IMR-90 (cell line): ENCODE results near the gene P3H1. TPM values are rescaled to one million over a fixed set of nuclear protein-coding genes. Genes with fewer than 3 reads are reported as not detected.

ENCODE experiments used
- ATAC-seq: fragments of 200-7000 bp; cut with Tn5 transposase; 2 replicates; pipeline ENCODE4 v1.9.1; 2020; ENCODE audit warnings: low read depth, mild to moderate bottlenecking, moderate library complexity
- BruUV-seq: library from RNA; stranded (reverse); fragments of 400-500 nt; replicated peaks from 2 replicates; lab custom pipeline; 2021; lab: Mats Ljungman, UMichigan
- CTCF ChIA-PET: fragments of 300-600 bp; formaldehyde crosslinking; extraction: SDS; loops from one replicate; lab custom pipeline; 2021; ENCODE audit warnings: antibody characterized with exemption; lab: Yijun Ruan, JAX
- POLR2A ChIA-PET: fragments of 300-600 bp; sonication (Branson Sonifier 250); formaldehyde crosslinking; loops from one replicate; lab custom pipeline; 2022; ENCODE audit warnings: antibody characterized with exemption; ENCODE audit not compliant: unreplicated experiment; lab: Charles Lee
- DNase-seq: peaks from one replicate; pipeline ENCODE4 v3.0.0; 2013
- H2AFZ ChIP-seq: replicated peaks from 2 replicates; pipeline ENCODE3; 2013; ENCODE audit warnings: low read length, mild to moderate bottlenecking; ENCODE audit not compliant: poor library complexity
- H2AK5ac ChIP-seq: 2 replicates; pipeline ENCODE4 v1.6.1; 2013; ENCODE audit warnings: low read depth, low read length, inconsistent platforms
- H2AK9ac ChIP-seq: replicated peaks from 2 replicates; pipeline ENCODE3; 2013; ENCODE audit warnings: mild to moderate bottlenecking, low read depth, low read length, moderate library complexity; ENCODE audit not compliant: poor library complexity
- H2BK120ac ChIP-seq: 2 replicates; pipeline ENCODE4 v1.6.1; 2013; ENCODE audit warnings: low read depth, low read length, inconsistent platforms
- H2BK15ac ChIP-seq: 3 replicates; pipeline ENCODE4 v1.6.1; 2013; ENCODE audit warnings: low read depth, low read length, inconsistent platforms
- H2BK20ac ChIP-seq: 2 replicates; pipeline ENCODE4 v1.6.1; 2013; ENCODE audit warnings: low read depth, mild to moderate bottlenecking, inconsistent platforms, low read length, moderate library complexity
- H2BK5ac ChIP-seq: 2 replicates; pipeline ENCODE4 v1.6.1; 2013; ENCODE audit warnings: mild to moderate bottlenecking, low read depth, low read length, inconsistent platforms; ENCODE audit not compliant: poor library complexity, severe bottlenecking
- H3K14ac ChIP-seq: replicated peaks from 2 replicates; pipeline ENCODE4 v1.6.1; 2013; ENCODE audit warnings: low read depth, low read length, inconsistent platforms
- H3K18ac ChIP-seq: 2 replicates; pipeline ENCODE4 v1.6.1; 2013; ENCODE audit warnings: low read depth, low read length, control low read depth
- H3K23ac ChIP-seq: 2 replicates; pipeline ENCODE4 v1.6.1; 2013; ENCODE audit warnings: low read depth, low read length, inconsistent platforms
- H3K27ac ChIP-seq: 2 replicates; pipeline ENCODE4 v1.5.1; 2013; ENCODE audit warnings: mild to moderate bottlenecking, control low read depth, low read length; ENCODE audit not compliant: insufficient read depth
- H3K27me3 ChIP-seq: 2 replicates; pipeline ENCODE4 v1.6.1; 2013; ENCODE audit warnings: low read length; ENCODE audit not compliant: control insufficient read depth, insufficient read depth
- H3K36me3 ChIP-seq: 2 replicates; pipeline ENCODE4 v1.6.1; 2013; ENCODE audit warnings: low read length, mixed read lengths; ENCODE audit not compliant: control insufficient read depth, insufficient read depth
- H3K4ac ChIP-seq: 2 replicates; pipeline ENCODE4 v1.6.1; 2013; ENCODE audit warnings: low read depth, low read length, inconsistent platforms
- H3K4me1 ChIP-seq: 2 replicates; pipeline ENCODE4 v1.6.1; 2013; ENCODE audit warnings: low read length, mixed read lengths; ENCODE audit not compliant: control insufficient read depth, insufficient read depth
- H3K4me2 ChIP-seq: 2 replicates; pipeline ENCODE4 v1.6.1; 2013; ENCODE audit warnings: low read depth, mild to moderate bottlenecking, control low read depth, low read length, moderate library complexity
- H3K4me3 ChIP-seq: 2 replicates; pipeline ENCODE4 v1.5.1; 2013; ENCODE audit warnings: low read depth, mild to moderate bottlenecking, control low read depth, low read length, moderate library complexity; ENCODE audit not compliant: insufficient read depth
- H3K56ac ChIP-seq: 2 replicates; pipeline ENCODE4 v1.6.1; 2013; ENCODE audit warnings: low read length, inconsistent platforms; ENCODE audit not compliant: insufficient read depth; ENCODE audit errors: extremely low read depth
- H3K79me1 ChIP-seq, 2 experiments: 2 replicates each; pipeline ENCODE4 v1.6.1; 2013; ENCODE audit warnings: low read length in 2 of 2, inconsistent platforms in 1 of 2, low read depth in 1 of 2
- H3K9ac ChIP-seq: 2 replicates; pipeline ENCODE4 v1.6.1; 2013; ENCODE audit warnings: low read depth, low read length, control low read depth
- H3K9me1 ChIP-seq: 2 replicates; pipeline ENCODE4 v1.6.1; 2013; ENCODE audit warnings: low read length, inconsistent platforms; ENCODE audit not compliant: insufficient read depth
- H3K9me3 ChIP-seq: 2 replicates; pipeline ENCODE4 v1.6.1; 2013; ENCODE audit warnings: low read length; ENCODE audit not compliant: control insufficient read depth, insufficient read depth
- H4K20me1 ChIP-seq: 2 replicates; pipeline ENCODE4 v1.6.1; 2013; ENCODE audit warnings: low read length, inconsistent platforms; ENCODE audit not compliant: insufficient read depth
- H4K5ac ChIP-seq: 2 replicates; pipeline ENCODE4 v1.6.1; 2013; ENCODE audit warnings: mild to moderate bottlenecking, low read depth, low read length, control low read depth
- H4K8ac ChIP-seq, 2 experiments: 2 replicates each; pipeline ENCODE4 v1.6.1; 2013; ENCODE audit warnings: low read depth in 2 of 2, low read length in 2 of 2, control low read depth in 1 of 2, inconsistent platforms in 1 of 2
- H4K91ac ChIP-seq: 2 replicates; pipeline ENCODE4 v1.6.1; 2013; ENCODE audit warnings: low read depth, low read length, inconsistent platforms; ENCODE audit not compliant: insufficient read depth
- CEBPB ChIP-seq: IDR thresholded peaks from 2 replicates; pipeline ENCODE4 v1.6.1; 2012; ENCODE audit warnings: low read depth, low read length, improper control_type of control experiment
- CHD1 ChIP-seq: IDR thresholded peaks from 2 replicates; pipeline ENCODE4 v1.6.1; 2012; ENCODE audit warnings: low read depth, low read length, improper control_type of control experiment
- CTCF ChIP-seq: conservative IDR thresholded peaks from 2 replicates; pipeline ENCODE4 v1.5.1; 2012; ENCODE audit warnings: mild to moderate bottlenecking, low read depth, low read length, improper control_type of control experiment
- ELK1 ChIP-seq: fragments of 150-350 bp; IDR thresholded peaks from 2 replicates; pipeline ENCODE4 v1.6.1; 2016; ENCODE audit warnings: low read depth, mild to moderate bottlenecking, low read length, moderate library complexity, borderline replicate concordance
- FOS ChIP-seq: fragments of 150-350 bp; IDR thresholded peaks from 2 replicates; pipeline ENCODE4 v1.6.1; 2016; ENCODE audit warnings: low read depth, low read length
- MAFK ChIP-seq: IDR thresholded peaks from 2 replicates; pipeline ENCODE4 v1.6.1; 2012; ENCODE audit warnings: low read depth, low read length, improper control_type of control experiment
- NFE2L2 ChIP-seq: fragments of 150-350 bp; IDR thresholded peaks from 2 replicates; pipeline ENCODE4 v1.6.1; 2016; ENCODE audit warnings: low read depth, mild to moderate bottlenecking, low read length
- POLR2A ChIP-seq: IDR thresholded peaks from 2 replicates; pipeline ENCODE4 v1.6.1; 2012; ENCODE audit warnings: mild to moderate bottlenecking, low read depth, low read length
- RCOR1 ChIP-seq: IDR thresholded peaks from 2 replicates; pipeline ENCODE4 v1.6.1; 2012; ENCODE audit warnings: mild to moderate bottlenecking, low read length, improper control_type of control experiment; ENCODE audit not compliant: insufficient replicate concordance
- RFX5 ChIP-seq: IDR thresholded peaks from 2 replicates; pipeline ENCODE4 v1.8.0; 2012; ENCODE audit warnings: low read depth, mild to moderate bottlenecking, low read length, moderate library complexity
- SMC3 ChIP-seq: fragments of 150-350 bp; IDR thresholded peaks from 2 replicates; pipeline ENCODE4 v1.6.1; 2016; ENCODE audit warnings: low read depth, mild to moderate bottlenecking, antibody characterized with exemption, low read length, moderate library complexity
- USF2 ChIP-seq: fragments of 150-350 bp; IDR thresholded peaks from 2 replicates; pipeline ENCODE4 v1.6.1; 2017; ENCODE audit warnings: mild to moderate bottlenecking, antibody characterized with exemption, low read length, low read depth
- WGBS, 2 experiments: methylation state at CpG; one replicate each; pipeline versions ENCODE4 v1.1.5 to v1.1.7; 2013; ENCODE audit warnings: missing lambda C conversion rate in 2 of 2; ENCODE audit not compliant: insufficient read length in 1 of 2; ENCODE audit errors: extremely low coverage in 2 of 2; 5-methylcytosine and 5-hydroxymethylcytosine counted together
- dilution Hi-C: fragments of 300-500 bp; cut with HindIII; formaldehyde crosslinking; loops from one replicate; pipeline ENCODE4 v1.14.3; 2018; ENCODE audit warnings: low sequenced_read_pairs; ENCODE audit not compliant: unreplicated experiment
- in situ Hi-C: fragments of 300-500 bp; cut with MboI; formaldehyde crosslinking; loops from 3 replicates; pipeline ENCODE4 v1.14.3; 2019; ENCODE audit warnings: low sequenced_read_pairs, inconsistent platforms, mixed read lengths
- intact Hi-C: fragments of 100-400 bp; cut with micrococcal nuclease; formaldehyde crosslinking; loops from 2 replicates; pipeline ENCODE4 v1.10.0; 2022
- polyA plus RNA-seq, 3 experiments: library from polyadenylated mRNA; depleted of rRNA; stranded (reverse); fragments of >200 nt; gene quantifications; 2 replicates each; pipeline ENCODE4 v1.2.3, GENCODE V29; 2012; ENCODE audit warnings: low replicate concordance in 1 of 3
- total RNA-seq: library from RNA; depleted of rRNA; stranded (reverse); fragments of >200 nt; gene quantifications from 2 replicates; pipeline ENCODE4 v1.2.3, GENCODE V29; 2012

Gene P3H1
- total and polyA plus RNA-seq, 2 of the 4 experiments (the other 2 are of a cell fraction) = 108 to 210 TPM

- no peak overlapping the region for H3K23ac ChIP-seq
- H3K79me1 ChIP-seq = no peaks in the 10 kb centered on the region
- H2BK120ac ChIP-seq = no peak overlapping the region
- H3K4ac ChIP-seq = no peak overlapping the region
- H3K4me2 ChIP-seq = no peak overlapping the region
- in situ Hi-C loops = no loop called here
- ATAC-seq (no peak), DNase-seq (no peak)
- ChIA-PET CTCF (no interaction called here), POLR2A (no interaction called here)
- H2BK20ac ChIP-seq = no peak overlapping the region
- 80% methylated on average over 1 of the region's 8 CpGs; no CpG with 5 or more reads in 1 of the 2 experiments for WGBS, 2 experiments
- no peak overlapping the region for H4K91ac ChIP-seq
- H4K20me1 ChIP-seq = no peaks in the 10 kb centered on the region
- no peaks in the 10 kb centered on the region for H3K9me1 ChIP-seq
- TF ChIP-seq USF2 (no peak), RCOR1 (no peak), RFX5 (no peak), CEBPB (no peak), POLR2A (no peak), NFE2L2 (no peak), MAFK (no peak), SMC3 (no peak), FOS (no peak), ELK1 (no peak), CTCF (no peak), CHD1 (no peak)
- no peak overlapping the region for H2AK5ac ChIP-seq
- H3K9ac ChIP-seq = no peak overlapping the region
- no peaks in the 10 kb centered on the region; the same call in 1 of the 2 replicates for H3K27me3 ChIP-seq
- intact Hi-C loops = no loop called here
- H2AFZ ChIP-seq = no peak overlapping the region
- no peaks in the 10 kb centered on the region for H3K36me3 ChIP-seq
- no peak overlapping the region for H2AK9ac ChIP-seq
- H2BK15ac ChIP-seq = no peak overlapping the region
- H3K4me3 ChIP-seq = no peak overlapping the region
- dilution Hi-C loops = no loop called here
- H3K27ac ChIP-seq = no peak overlapping the region
- no TSS peak for BruUV-seq
- H3K56ac ChIP-seq = no peak overlapping the region
- no peak overlapping the region for H3K18ac ChIP-seq
- no peaks in the 10 kb centered on the region for H3K9me3 ChIP-seq
- H3K4me1 ChIP-seq = no peaks in the 10 kb centered on the region
- H2BK5ac ChIP-seq = no peak overlapping the region
- no peak overlapping the region for H4K8ac ChIP-seq
- H3K14ac ChIP-seq = no peak overlapping the region
- H4K5ac ChIP-seq = no peak overlapping the region
Observed at GRCh38 chr1:42738678-42739226, 28.1 kb downstream of the P3H1 start.
